ENCODE measurements around the gene COL23A1. TPM values are rescaled to one million over a fixed set of nuclear protein-coding genes. Genes with fewer than 3 reads are reported as not detected.

The COL23A1 gene
- total and polyA plus RNA-seq, 2 of the 8 experiments (the other 6 are each of a cell fraction or from before 2014, with no cell fraction given): 3.1 to 4.7 TPM

- TF ChIP-seq EP300 (IDR thresholded peaks at IDR 0.05; ENCODE audit: borderline replicate concordance in 1 of 2, low read depth in 2 of 2, low read length in 2 of 2) (no peak), NRF1 (IDR thresholded peaks at IDR 0.05; ENCODE audit: low read depth, low read length) (no peak)
Observed at GRCh38 chr5:178581621-178582020, 8.6 kb downstream of the COL23A1 start (continued).

Measured in H1 (cell line).